HPDE6-E6E7 (cell line): ENCODE results near the gene WNK2.
A peak's percentile ranks its signal among the peaks of the same experiment; 100 is the strongest.

ENCODE experiments used
- DNase-seq: peaks from one replicate; pipeline ENCODE4 v3.0.0; 2011; ENCODE audit warnings: missing footprints; ENCODE audit errors: extremely low spot score

The WNK2 gene

GRCh38 chr9:93265972-93266371 lies 82.0 kb downstream of the WNK2 start:
- DNase-seq = no peak

- no peak for DNase-seq
Measured at GRCh38 chr9:93266521-93267001, 82.6 kb downstream of the WNK2 start.

DNA sequence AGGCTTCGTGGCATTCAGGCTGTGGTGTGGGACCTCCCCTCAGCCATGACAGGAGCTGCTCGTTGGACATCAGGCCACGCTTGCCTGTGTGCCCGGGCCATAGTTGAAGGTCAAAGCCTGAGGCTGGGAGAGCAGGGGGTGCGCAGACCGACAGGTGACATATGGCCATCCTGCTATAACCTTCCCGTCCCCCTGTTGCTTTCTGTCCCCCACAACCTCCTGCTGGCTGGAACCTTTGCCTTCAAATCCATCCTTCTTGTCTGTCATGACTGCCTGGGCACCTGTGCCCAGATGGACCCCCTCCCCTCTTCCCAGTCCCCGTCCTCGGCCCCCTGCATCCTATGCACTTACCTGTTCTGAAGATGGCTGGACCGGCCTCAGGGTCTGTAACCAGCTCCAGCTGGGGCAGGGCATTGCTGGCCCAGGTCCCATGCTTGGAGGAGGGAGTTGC lies 83.2 kb downstream of the WNK2 start:
- DNase-seq = no peak

- DNase-seq = no peak
Measured at GRCh38 chr9:93267681-93268505, 84.0 kb downstream of the WNK2 start.

DNA sequence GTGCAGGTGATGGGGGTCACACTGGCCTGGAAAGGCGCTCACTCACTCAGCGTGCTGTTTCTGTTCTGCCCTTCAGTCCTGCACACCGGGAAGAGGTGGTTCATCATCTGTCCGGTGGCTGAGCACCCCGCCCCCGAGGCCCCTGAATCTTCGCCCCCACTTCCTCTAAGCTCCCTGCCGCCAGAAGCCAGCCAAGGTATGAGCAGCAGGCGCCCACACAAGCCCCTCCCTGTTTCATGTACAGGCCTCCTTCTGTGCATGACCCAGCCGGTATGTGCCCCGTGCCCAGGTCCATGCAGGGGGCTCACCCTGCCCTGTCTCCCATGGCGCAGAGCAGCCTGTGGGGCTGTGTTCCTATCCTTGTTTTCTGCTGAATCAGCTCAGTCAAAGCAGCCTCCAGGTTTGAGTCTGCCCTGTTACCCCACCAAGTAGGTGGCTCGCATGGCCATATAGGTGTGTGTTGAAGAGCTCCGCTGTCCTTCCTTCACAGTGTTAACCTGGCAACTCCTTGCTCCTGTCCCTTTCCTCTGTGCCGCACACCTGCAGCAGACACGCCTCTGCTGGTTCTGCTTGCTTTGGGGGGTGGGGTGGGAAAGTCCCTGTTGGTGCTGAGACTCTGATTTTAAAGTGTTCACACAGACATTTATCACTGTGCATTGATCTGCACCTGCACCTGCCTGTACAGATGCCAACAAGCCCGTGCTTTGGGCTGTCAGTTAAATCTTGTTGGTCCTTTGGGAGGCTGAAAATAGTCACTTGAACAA lies 84.8 kb downstream of the WNK2 start:
- DNase-seq = no peak

DNA sequence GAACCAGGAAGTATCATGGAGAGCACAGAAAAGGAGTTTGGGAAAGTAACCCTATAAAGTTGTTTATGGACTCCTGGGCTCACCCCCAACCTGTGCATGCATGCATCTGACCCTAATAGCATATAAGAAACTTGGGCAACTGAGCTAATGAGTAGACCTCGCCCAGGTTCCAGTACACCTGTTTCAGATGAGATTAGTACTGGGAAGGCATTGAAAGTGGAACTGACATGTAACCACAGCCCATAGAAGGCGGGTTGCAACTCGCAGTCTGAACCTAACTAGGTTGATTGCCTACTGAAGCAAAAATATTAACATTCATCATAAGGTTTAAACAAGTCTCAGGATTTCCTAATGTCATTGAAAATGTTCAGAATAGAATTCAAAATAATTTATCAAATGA lies 87.0 kb downstream of the WNK2 start:
- DNase-seq = no peak

- DNase-seq = no peak
Measured at GRCh38 chr9:93276973-93277372, 93.0 kb downstream of the WNK2 start.

GRCh38 chr9:93278144-93278543 lies 94.2 kb downstream of the WNK2 start:
- DNase-seq = no peak

- DNase-seq = no peak
Measured at GRCh38 chr9:93280661-93281259, 96.8 kb downstream of the WNK2 start.

DNA sequence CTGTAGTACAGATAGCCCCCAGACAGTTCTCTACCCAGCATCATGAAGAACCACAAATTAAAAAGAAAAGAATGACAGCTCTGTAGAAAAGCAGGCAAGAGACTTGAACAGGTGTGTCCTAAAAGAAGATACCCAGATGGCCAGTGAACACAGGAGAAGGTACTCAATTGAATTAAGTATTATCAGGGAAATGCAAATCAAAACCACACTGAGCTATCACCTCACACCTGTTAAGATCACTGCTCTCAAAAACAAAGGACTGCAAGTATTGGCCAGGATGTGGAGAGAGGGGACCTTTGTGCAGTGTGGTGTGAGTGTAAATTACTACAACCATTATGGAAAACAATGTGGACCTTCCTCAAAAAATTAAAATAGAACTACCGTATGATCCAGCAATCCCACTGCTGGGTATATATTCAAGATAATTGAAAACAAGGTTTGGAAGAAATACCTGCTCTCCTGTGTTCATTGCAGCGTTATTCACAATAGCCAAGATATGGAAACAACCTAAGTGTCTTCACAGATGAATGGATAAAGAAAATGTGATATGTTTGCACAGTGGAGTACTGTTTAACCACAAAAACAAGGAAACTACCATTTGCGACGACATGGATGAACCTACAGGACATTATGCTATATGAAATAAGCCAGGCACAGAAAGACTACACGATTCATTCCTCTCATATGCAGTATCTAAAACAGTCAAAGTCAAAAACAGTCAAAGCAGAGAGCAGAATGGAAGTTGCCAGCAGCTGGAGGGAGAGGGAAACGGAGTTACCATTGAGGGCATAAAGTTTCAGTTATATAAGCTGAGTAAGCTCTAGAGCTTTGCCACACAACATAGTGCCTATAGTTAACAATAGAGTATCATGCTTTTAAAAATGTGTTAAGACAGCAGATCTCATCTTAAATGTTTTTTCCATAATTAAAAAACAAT lies 102.6 kb downstream of the WNK2 start:
- DNase-seq = no peak

- DNase-seq = no peak
Measured at GRCh38 chr9:93287189-93287552, 103.2 kb downstream of the WNK2 start.

DNA sequence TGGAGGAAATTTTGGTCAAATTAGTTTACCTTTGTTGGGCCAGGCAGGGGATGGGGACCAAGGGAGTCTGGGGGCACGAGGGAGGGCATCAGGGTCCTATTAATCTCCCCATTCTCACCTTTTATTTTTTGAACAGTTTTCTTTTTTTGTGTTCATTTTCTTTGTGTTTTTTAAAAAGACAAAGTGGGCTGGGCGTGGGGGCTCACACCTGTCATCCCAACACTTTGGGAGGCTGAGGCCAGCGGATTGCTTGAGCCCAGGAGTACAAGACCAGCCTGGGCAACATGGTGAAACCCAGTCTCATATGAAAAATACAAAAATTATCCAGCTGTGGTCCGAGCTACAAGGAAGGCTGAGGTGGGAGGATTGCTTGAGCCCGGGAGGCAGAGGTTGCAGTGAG lies 103.7 kb downstream of the WNK2 start:
- no peak for DNase-seq

DNA sequence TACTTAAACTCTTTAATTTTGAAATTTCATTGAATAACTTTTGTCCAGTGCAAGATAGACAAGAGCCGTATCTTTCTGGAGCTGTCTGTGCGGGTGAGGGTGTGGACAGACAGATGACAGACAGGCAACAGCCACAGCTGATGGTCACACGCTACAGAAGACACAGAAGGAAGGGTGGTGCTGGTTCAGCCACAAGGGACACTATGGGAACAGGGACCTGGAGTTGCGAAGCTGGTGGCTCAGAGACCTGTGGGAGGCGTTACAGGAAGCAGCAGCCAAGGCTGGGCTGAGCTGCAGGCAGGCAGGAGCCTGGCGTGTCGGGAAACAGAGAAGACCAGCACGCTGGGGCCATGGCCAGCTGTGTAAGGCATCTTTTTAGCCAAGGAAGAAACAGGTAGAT lies 104.4 kb downstream of the WNK2 start:
- no peak for DNase-seq

GRCh38 chr9:93288891-93289883 lies 105.2 kb downstream of the WNK2 start:
- DNase-seq = peak; percentile 57

GRCh38 chr9:93290495-93291434 lies 106.8 kb downstream of the WNK2 start:
- DNase-seq = no peak

DNA sequence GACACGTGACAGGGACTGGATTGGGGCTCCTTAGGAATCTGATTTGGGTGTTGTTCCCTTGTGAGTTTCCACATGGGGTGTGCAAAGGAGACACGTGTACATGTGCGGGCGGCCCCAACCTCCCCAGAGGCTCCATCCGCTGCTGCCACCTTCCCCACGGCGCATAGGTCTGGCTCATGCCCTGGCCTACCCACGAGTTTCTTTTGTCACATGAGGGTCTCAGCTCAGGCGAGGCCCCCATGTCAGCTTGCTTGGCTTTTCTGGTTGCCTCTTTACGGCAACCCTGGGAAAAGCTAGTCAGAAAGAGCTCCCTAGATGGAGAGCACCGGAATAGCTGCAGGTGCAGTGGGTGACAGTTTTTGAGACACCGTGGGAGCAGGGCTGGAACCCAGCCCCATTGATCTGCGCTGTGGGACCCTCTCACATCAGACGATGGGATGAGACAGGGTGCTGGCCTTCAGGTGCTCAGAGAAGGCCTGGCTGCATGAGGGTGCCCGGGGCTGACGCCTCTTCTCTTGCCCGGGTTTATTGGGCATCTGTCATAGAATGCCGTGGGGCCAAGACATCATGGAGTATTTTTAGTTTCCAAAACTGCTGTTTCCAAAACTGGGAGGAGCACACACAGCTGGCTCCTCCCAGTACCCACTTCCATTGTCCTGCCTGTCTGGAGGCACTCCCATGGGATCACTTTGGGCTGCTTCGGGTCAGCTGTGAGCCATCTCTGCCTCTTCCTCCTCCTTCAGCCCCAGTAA lies 107.8 kb downstream of the WNK2 start:
- DNase-seq = no peak

DNA sequence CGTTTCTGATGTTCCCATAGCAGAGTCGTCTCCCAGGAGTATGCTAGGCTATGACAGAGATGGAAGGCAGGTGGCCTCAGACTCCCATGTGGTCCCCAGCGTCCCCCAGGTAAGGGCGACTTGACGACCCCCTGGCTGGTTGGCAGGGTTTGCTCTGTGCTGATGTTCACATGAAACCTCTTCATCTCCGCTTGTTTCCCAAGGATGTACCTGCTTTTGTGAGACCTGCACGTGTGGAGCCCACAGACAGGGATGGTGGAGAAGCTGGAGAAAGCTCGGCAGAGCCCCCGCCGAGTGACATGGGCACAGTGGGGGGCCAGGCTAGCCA lies 108.3 kb downstream of the WNK2 start:
- DNase-seq = no peak

DNA sequence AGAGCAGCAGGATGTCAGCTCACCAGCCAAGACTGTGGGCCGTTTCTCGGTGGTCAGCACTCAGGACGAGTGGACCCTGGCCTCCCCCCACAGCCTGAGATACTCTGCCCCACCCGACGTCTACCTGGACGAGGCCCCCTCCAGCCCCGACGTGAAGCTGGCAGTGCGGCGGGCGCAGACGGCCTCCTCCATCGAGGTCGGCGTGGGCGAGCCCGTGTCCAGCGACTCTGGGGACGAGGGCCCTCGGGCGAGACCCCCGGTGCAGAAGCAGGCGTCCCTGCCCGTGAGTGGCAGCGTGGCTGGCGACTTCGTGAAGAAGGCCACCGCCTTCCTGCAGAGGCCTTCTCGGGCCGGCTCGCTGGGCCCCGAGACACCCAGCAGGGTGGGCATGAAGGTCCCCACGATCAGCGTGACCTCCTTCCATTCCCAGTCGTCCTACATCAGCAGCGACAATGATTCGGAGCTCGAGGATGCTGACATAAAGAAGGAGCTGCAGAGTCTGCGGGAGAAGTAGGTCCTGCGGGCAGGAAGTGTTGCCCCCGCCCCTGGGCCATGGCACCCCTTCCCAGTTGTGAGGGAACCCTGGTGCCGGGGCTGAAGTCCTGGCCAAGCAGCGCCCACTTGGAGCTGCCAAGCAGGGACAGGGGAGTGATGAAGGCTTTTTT lies 108.9 kb downstream of the WNK2 start:
- DNase-seq = no peak
